ENCODE measurements around the gene MSI1.

Gene MSI1
- total RNA-seq, result 0 to 0.12 (median 0) reads per million in 4 donors

- DNase-seq, result no peak
These were observed at the start of gene MSI1 for GRCh38 chr12:120368789-120369602. Gene MSI1, minus strand, starts transcription at chr12:120369164. Its CDS starts 73 bp downstream, at chr12:120369091.

GRCh38 chr12:120417917-120418580 is 49.1 kb upstream of the MSI1 start:
- DNase-seq, result no peak

- no peak for DNase-seq
These were observed 47.7 kb upstream of the MSI1 start for GRCh38 chr12:120416490-120417216.

DNA sequence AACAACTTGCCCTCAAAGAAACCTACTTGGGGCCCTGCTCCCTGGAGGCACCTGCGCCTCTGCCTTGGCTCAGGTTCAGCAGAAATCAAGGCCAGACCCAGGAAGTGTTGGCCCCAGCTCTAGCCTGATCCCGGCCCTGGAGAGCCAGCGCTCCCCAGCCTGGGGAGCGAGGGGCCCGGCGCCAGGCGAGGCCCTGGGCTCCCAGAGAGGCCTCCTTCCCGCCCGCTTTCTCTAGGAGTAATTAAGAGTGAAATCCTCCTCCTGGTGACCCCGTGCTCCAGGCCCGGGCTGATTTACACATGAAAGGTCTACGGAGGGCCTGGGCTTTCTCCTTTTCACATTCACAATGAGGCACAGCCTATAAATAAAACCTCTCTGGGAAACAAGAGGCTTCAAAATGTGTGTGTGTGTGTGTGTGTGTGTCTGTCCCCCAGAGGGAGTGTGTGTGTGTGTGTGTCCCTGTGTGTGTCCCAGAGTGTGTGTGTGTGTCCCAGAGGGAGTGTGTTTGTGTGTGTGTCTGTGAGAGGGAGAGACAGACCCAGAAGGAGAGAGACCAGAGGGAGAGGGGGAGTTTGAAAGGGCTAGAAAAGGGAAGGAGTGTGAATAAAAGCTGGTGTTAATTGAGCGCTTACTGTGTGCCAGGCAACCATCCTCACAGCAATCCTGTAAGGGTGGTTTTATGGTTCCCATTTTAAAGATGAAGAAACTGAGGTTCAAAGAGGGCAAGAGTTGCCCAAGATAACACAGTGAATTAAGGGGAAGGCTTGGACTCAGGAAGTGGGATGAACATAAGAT is 45.1 kb upstream of the MSI1 start:
- no peak for DNase-seq

DNA sequence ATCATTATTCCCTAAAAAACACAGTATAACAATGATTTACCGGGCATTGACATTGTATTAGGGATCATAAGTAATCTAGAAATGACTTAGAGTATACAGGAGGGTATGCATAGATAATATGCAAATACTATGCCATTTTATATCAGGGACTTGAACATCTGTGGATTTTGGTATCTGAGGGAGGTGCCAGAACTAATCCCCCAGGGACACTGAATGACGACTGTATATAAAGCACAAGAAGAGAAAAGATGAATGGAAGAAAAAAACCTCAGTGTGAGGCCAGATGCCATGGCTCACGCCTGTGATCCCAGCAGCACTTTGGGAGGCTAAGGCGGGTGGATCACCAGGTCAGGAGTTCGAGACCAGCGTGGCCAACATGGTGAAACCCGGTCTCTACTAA is 43.5 kb upstream of the MSI1 start:
- no peak for DNase-seq

DNA sequence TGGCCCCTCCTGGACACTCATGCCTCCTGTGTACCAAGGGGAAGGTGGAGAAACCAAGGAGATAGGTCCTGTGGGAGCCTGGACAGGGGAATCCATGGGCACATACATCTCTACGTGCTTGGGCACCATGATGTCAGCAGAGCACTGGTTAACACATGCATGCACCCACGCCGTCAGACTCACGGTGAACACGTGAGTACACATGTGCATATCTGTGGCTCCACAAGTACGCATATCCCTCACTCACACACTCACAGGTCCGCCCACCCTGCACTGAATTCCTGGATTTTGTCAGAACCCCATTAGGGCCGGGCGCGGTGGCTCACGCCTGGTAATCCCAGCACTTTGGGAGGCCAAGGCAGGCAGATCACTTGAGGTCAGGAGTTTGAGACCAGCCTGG is 39.8 kb upstream of the MSI1 start:
- DNase-seq, result no peak

DNA sequence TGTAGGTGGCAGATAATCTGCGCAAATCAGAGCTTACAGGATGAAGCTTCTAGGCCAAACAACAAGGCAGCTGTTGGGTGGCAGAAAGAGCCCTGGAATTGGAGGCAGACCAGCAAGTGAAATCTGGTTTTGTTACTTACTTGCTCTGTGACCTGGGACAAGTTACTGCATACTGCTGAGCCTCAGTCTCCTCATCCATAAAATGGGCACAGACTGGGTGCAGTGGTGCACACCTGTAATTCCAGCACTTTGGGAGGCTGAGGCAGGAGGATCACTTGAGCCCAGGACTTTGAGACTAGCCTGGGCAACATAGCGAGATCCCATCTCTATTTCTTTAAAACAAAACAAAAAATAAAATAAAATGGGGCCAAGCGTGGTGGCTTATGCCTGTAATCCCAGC is 37.6 kb upstream of the MSI1 start:
- no peak for DNase-seq

GRCh38 chr12:120406069-120406468 is 37.1 kb upstream of the MSI1 start:
- DNase-seq, result no peak

- DNase-seq, result no peak
These were observed 35.3 kb upstream of the MSI1 start for GRCh38 chr12:120404271-120404670.

DNA sequence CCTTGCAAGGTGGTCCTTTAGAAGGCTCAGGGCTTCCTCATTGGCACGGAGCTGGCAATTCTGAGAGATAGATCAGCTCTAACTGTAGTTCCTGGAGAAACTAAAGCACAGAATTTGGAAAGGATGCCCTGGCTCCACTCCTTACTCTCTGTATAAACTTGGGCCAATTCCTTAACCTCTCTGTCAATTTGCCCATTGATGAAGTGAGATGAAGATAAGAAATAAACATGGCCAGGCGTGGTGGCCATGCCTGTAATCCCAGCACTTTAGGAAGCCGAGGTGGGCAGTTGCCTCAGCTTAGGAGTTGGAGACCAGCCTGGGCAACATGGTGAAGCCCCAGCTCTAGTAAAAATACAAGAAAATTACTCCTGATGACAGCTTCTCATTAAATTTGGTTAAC is 34.9 kb upstream of the MSI1 start:
- DNase-seq, result no peak

DNA sequence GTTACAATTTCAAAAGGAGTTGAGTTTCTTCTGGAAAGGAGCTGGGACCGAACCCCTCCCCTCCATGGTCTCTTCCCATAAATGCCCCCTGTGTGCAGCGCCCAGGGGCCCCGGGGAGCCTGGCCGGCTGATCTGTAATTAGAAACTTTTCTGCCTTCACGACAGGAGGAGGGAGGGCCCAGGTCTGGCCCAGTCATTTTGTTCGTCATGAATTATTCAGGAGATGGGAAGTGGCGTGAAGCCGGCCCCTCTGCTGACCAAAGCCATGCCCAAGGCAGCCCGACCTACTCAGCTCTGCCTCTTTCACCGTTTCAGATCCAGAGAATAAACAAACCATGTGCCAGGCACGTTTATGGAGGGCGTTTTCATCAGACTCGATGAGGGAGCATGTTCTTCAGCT is 33.3 kb upstream of the MSI1 start:
- no peak for DNase-seq

DNA sequence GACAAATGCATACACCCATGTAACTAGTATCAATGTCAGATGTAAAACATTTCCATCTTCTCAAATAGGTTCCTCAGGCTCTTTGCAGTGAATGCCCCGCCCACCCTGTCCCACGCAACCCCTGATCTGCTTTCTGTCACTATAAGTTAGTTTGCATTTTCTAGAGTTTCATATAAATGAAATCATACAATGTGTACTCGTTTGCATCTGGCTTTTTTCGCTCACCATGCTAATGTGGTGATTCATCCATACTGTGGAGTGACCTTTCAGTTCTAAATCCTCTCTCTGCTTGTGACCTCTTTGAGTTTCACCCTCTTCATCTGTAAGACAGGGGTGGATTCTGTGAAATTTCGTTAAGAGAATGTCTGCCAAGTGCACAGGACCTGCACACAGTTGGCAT is 30.6 kb upstream of the MSI1 start:
- DNase-seq, result no peak

DNA sequence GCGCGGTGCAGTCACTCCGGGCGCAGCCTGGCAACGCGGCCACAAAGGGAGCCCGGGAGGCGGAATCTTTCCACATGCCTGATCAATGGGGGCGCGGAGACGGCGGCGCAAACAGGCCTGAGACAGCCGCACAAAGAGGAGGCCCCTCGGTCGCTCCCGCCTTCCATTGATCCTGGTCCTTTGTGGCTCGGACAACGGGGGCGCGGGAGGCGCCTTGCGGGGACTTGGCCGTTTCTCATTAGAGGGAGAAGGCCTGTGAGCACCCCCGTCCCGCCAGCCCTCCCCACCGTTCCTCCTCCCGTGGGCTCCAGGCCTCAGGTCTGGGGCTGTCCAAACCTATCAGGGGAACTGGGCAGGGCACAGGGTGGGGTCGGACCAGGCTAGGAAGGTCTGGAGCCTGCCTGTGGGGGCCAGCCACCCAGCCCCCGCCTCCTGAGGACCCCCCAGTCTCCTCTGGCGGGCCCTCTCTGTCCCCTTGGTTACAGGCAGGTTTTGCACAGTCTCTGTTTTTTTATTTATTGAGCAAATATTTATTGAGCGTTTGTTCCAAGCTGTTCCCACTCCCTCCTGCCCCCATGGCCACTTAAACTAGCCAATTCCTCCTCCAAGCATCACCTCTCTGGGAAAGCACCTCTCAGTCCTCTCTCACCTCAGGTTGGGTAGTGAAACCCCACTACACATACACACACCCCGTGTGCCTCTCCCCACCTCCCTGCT is 29.0 kb upstream of the MSI1 start:
- no peak for DNase-seq

GRCh38 chr12:120394483-120395367 is 25.8 kb upstream of the MSI1 start:
- DNase-seq, result no peak

DNA sequence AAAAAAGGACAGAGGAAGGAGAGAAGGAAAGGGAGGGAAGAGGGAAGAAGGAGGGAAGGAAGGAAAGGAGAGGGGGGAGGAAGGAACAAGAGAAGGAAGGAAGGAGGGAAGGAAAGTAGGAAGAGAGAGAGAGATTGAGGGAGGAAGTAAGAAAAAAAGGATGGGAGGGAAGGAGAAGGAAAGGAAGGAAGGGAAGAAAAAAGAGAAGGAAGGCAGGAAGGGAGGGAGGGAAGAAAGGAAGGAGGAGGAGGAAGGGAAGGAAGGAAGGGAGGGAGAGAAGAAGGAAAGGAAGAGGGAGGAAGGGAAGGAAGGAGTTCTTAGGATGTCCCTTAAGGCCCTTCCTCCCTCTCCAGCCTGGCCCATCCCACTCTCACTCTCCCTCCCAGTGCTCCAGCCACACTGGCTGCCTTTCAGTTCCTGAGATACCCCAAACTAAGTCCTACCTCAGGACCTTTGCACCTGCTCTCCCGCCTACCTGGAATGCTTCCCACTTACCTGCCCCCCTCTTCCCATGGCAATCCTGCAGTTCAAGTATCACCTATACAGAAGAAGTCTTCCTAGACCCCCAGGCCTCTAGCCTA is 21.7 kb upstream of the MSI1 start:
- DNase-seq, result no peak

DNA sequence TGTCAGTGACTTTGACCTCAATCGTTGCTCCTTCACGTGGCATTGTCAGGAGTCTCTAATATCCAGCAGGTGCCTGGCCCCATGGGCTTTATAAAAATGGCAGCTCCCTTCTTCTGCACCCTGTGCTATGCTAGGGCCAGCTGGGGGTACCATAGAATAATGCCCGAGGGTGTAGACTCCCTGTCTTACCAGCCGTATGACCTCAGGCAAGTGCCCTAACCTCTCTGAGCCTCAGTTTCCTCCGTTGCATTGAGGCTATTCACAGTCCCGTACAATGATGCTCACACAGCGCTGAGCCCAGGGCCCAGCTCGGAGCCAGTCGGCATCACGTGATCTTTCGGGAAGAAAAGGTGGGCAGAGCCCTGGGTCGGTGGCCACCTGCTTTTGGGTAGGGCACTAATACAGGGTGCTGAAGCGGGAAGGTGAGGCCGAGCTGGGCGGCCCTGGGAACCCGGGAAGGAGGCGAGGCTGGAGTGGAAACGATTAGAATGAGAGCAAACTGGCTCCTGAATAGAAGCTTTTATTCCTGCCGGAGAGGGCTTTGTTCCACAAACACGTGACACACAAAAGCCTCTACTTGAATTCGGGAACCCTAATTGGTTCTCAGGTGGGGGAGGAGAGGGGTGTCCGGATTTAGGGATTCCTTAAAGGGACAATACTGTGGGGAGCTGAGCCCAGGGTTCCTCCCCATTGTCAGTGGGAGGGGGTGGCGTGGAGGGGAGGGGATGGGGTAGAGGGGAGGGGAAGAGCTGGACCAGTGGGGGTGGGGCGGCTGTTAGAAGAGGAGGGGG is 19.9 kb upstream of the MSI1 start:
- no peak for DNase-seq

DNA sequence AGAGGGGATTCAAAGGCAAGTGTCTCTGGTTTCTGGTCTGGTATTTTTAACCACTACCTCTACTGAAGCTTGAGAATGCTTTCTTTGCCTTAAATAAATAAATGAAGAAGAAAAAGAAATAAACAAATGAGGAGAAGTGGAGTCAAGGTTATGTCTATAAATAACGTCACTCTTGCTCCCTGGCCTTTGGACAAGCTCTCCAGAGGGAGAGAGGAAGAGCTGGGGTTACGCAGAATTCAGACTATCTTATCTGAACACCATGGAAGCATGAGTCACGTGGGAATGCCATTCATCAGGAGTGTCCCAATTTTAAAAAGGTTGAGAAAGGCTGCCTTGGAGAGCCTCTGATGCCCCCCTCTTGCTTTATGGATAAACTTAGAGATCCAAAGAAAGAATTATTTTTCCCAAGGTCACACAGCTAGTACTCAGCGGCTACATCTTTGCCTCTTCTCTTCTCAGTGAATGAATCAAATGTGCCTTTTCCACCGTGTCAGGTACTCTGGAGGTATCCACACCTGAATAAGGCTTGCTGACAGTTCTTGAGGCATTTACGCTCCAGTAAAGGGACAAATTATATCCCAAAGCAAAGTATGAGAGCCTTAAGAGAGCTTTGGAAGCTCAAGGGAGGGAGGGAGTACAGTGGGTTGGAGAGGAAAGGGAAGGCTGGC is 12.9 kb upstream of the MSI1 start:
- no peak for DNase-seq

DNA sequence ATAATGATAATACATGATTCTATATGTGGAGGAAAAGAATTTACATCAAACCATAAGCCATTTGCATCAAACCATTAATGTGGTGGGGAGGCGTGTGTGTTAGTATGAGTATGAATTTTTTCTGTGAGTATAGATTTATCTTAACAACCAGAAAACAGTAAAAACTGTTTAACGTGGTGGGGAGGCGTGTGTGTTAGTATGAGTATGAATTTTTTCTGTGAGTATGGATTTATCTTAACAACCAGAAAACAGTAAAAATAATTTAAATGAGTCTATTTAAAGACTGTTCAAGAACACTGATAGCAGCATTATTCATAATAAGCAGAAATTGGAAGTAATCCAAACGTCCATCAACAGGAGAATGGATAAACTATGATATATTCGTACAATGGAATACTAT is 9.1 kb upstream of the MSI1 start:
- no peak for DNase-seq

GRCh38 chr12:120377611-120378010 is 8.6 kb upstream of the MSI1 start:
- no peak for DNase-seq

Measured in T-helper 1 cell (primary cell).